HepG2 (cell line): Measurements from ENCODE around the gene ITIH3. TPM values are rescaled to one million over a fixed set of nuclear protein-coding genes. Genes with fewer than 3 reads are reported as not detected.

Experiments
- CERS6 ChIP-seq: sonication (generic); formaldehyde crosslinking; IDR thresholded peaks from 2 replicates; pipeline ENCODE4 v1.5.0; 2020; ENCODE audit warnings: missing genetic modification reagents
- HIVEP1 ChIP-seq: sonication (generic); formaldehyde crosslinking; IDR thresholded peaks from 2 replicates; pipeline ENCODE4 v1.4.0; 2020; ENCODE audit warnings: mild to moderate bottlenecking, missing genetic modification reagents
- KDM6A ChIP-seq: IDR thresholded peaks from 2 replicates; pipeline ENCODE4 v1.6.1; 2016; ENCODE audit warnings: low read depth
- KIAA2018 ChIP-seq: sonication (generic); formaldehyde crosslinking; IDR thresholded peaks from 2 replicates; pipeline ENCODE4 v1.5.0; 2020; ENCODE audit warnings: mild to moderate bottlenecking, missing genetic modification reagents, borderline replicate concordance
- KMT2A ChIP-seq: sonication (generic); formaldehyde crosslinking; IDR thresholded peaks from 2 replicates; pipeline ENCODE4 v1.4.0; 2020; ENCODE audit warnings: missing genetic modification reagents
- MAZ ChIP-seq, 2 experiments: sonication (generic) in 1 of 2; formaldehyde crosslinking in 1 of 2; IDR thresholded peaks; 2 replicates each; pipeline versions ENCODE4 v1.5.0 to v1.6.1; 2012 to 2020; ENCODE audit warnings: low read depth in 2 of 2, mild to moderate bottlenecking in 2 of 2, borderline replicate concordance in 1 of 2, improper control_type of control experiment in 1 of 2, low read length in 1 of 2, missing genetic modification reagents in 1 of 2, moderate library complexity in 1 of 2
- MED8 ChIP-seq: sonication (generic); formaldehyde crosslinking; IDR thresholded peaks from 2 replicates; pipeline ENCODE4 v1.8.1; 2023; ENCODE audit warnings: mild to moderate bottlenecking, missing genetic modification reagents; ENCODE audit not compliant: insufficient replicate concordance
- MXD4 ChIP-seq: IDR thresholded peaks from 2 replicates; pipeline ENCODE4 v1.6.1; 2016; ENCODE audit warnings: mild to moderate bottlenecking, missing biosample characterization, missing genetic modification reagents
- POLR2AphosphoS5 ChIP-seq: IDR thresholded peaks from 2 replicates; pipeline ENCODE4 v1.6.1; 2012; ENCODE audit warnings: low read depth, low read length
- RARG ChIP-seq: sonication (generic); formaldehyde crosslinking; IDR thresholded peaks from 2 replicates; pipeline ENCODE4 v1.4.0; 2020; ENCODE audit warnings: low read depth, mild to moderate bottlenecking, missing genetic modification reagents
- SAP130 ChIP-seq: IDR thresholded peaks from 2 replicates; pipeline ENCODE4 v1.6.1; 2016; ENCODE audit warnings: low read depth
- SIN3B ChIP-seq: fragments of 150-350 bp; IDR thresholded peaks from 2 replicates; pipeline ENCODE4 v1.6.1; 2014; ENCODE audit warnings: low read length
- ZNF10 ChIP-seq: sonication (generic); formaldehyde crosslinking; IDR thresholded peaks from 2 replicates; pipeline ENCODE4 v1.4.0; 2020; ENCODE audit warnings: mild to moderate bottlenecking, low read depth, missing genetic modification reagents, borderline replicate concordance
- ZNF17 ChIP-seq: sonication (generic); formaldehyde crosslinking; IDR thresholded peaks from 2 replicates; pipeline ENCODE4 v1.5.0; 2020; ENCODE audit warnings: mild to moderate bottlenecking, missing genetic modification reagents
- ZNF251 ChIP-seq: sonication (generic); formaldehyde crosslinking; IDR thresholded peaks from 2 replicates; pipeline ENCODE4 v1.9.0; 2021; ENCODE audit warnings: mild to moderate bottlenecking, missing genetic modification reagents
- ZNF335 ChIP-seq: sonication (generic); formaldehyde crosslinking; IDR thresholded peaks from 2 replicates; pipeline ENCODE4 v1.4.0; 2020; ENCODE audit warnings: missing genetic modification reagents
- ZNF460 ChIP-seq: sonication (generic); formaldehyde crosslinking; IDR thresholded peaks from 2 replicates; pipeline ENCODE4 v1.5.1; 2020; ENCODE audit warnings: missing genetic modification reagents, mild to moderate bottlenecking, borderline replicate concordance
- ZNF496 ChIP-seq: sonication (generic); formaldehyde crosslinking; IDR thresholded peaks from 2 replicates; pipeline ENCODE4 v1.8.1; 2023; ENCODE audit warnings: mild to moderate bottlenecking, moderate library complexity, missing genetic modification reagents; ENCODE audit not compliant: insufficient replicate concordance
- ZNF501 ChIP-seq: sonication (generic); formaldehyde crosslinking; IDR thresholded peaks from 2 replicates; pipeline ENCODE4 v1.5.1; 2020; ENCODE audit warnings: mild to moderate bottlenecking, moderate library complexity, missing genetic modification reagents
- ZNF790 ChIP-seq: sonication (generic); formaldehyde crosslinking; IDR thresholded peaks from 2 replicates; pipeline ENCODE4 v1.8.0; 2022; ENCODE audit warnings: missing genetic modification reagents, mild to moderate bottlenecking, borderline replicate concordance
- polyA plus RNA-seq, 8 experiments: library from polyadenylated mRNA; depleted of rRNA in 3 of 8; stranded (reverse) in 7 of 8; unstranded in 1 of 8; fragments of >200 nt; fragmentation: Illumina TruSeq in 4 of 8; extraction: Trizol in 4 of 8; gene quantifications; 2 replicates each; pipeline versions ENCODE4 v1.2.1 to v1.2.3, GENCODE V29; 2011 to 2016; ENCODE audit warnings: low read depth in 4 of 8, missing spikeins in 1 of 8, mixed read lengths in 1 of 8; ENCODE audit not compliant: insufficient read depth in 1 of 8
- total RNA-seq, 5 experiments: library from RNA; depleted of rRNA; stranded (reverse); fragments of >200 nt; fragmentation: Illumina TruSeq; extraction: Trizol; gene quantifications; 2 replicates each; pipeline ENCODE4 v1.2.3, GENCODE V29; 2016; ENCODE audit warnings: low read depth in 1 of 5

Gene ITIH3
- total and polyA plus RNA-seq, 2 of the 13 experiments (the other 11 are each of a cell fraction or from before 2014, with no cell fraction given), result 105 to 632 TPM

GRCh38 chr3:52769786-52770455 lies 24.7 kb upstream of the ITIH3 start (continued):
- TF ChIP-seq CERS6 (CRISPR knock-in tag), result no peak
- TF ChIP-seq MAZ (IDR thresholded peaks at IDR 0.05; ENCODE audit: borderline replicate concordance, low read depth, low read length), result no peak
- TF ChIP-seq MAZ (CRISPR knock-in tag; IDR thresholded peaks at IDR 0.05; ENCODE audit: low read depth), result no peak
- no peak for TF ChIP-seq ZNF460 (CRISPR knock-in tag)
- TF ChIP-seq KMT2A (CRISPR knock-in tag), result no peak
- TF ChIP-seq ZNF251 (CRISPR knock-in tag), result no peak
- TF ChIP-seq POLR2AphosphoS5, result no peak
- 0 out of 2 replicates have a peak, but pooled peaks have one; percentile 6 for TF ChIP-seq ZNF790 (CRISPR knock-in tag)
- TF ChIP-seq ZNF496 (CRISPR knock-in tag), result no peak
- TF ChIP-seq ZNF10 (CRISPR knock-in tag), result no peak
- peak; percentile 2; the same call in 1 of the 2 replicates for TF ChIP-seq ZNF501 (CRISPR knock-in tag)
- no peak for TF ChIP-seq KDM6A
- no peak for TF ChIP-seq HIVEP1 (CRISPR knock-in tag)
- no peak for TF ChIP-seq MED8 (CRISPR knock-in tag)
- TF ChIP-seq ZNF335 (CRISPR knock-in tag), result no peak
- TF ChIP-seq MXD4, result 0 out of 2 replicates have a peak, but pooled peaks have one; percentile 2
- no peak for TF ChIP-seq KIAA2018 (CRISPR knock-in tag)
- no peak for TF ChIP-seq SIN3B
- TF ChIP-seq ZNF17, result no peak
- no peak for TF ChIP-seq SAP130 (CRISPR knock-in tag)
- TF ChIP-seq RARG (CRISPR knock-in tag), result no peak
